ENCODE results near the gene DHX8.
"Not testable (repeated sequence)": the region's sequence is repeated elsewhere in the genome, so short reads cannot be mapped to it uniquely, and the experiment has no call there.

DHX8 gene

GRCh38 chr17:43444223-43445008 lies 39.4 kb upstream of the DHX8 start:
- no peak overlapping the region for H3K4me3 ChIP-seq (ENCODE audit: low read depth, low read length)
- DNase-seq (ENCODE audit: low read depth), result no peak
- TF ChIP-seq CTCF (IDR thresholded peaks at IDR 0.05; ENCODE audit: low read depth, low read length, missing control alignments), result no peak

DNA sequence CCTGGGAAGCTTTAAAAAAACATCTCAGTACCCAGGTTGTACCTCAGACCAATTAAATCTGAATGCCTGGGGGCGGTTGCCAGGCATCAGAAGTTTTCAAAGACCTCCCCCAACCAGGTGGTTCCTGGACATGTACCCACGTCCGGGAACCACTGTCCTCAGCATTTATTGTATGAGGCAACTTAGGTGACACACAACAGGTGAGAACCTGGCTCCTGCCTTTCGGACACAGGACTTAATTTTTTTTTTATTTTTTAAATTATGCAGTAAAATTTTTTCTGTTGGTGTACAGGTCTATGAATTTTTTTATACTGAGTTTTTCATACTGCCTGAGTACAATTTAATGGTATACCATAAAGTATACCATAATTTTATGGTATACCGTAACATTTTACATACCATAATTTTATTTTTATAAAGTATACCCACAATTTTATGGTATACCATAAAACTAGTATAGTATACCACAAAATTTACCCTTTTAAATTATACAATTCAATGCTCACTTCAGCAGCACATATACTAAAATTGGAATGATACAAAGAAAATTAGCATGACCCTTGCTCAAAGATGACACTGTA lies 38.7 kb upstream of the DHX8 start:
- DNase-seq (ENCODE audit: low read depth), result no peak
- no peak for TF ChIP-seq CTCF (IDR thresholded peaks at IDR 0.05; ENCODE audit: low read depth, low read length, missing control alignments)
- H3K4me3 ChIP-seq (ENCODE audit: low read depth, low read length), result no peak overlapping the region

GRCh38 chr17:43446773-43447172 lies 37.0 kb upstream of the DHX8 start:
- no peak overlapping the region for H3K4me3 ChIP-seq (ENCODE audit: low read depth, low read length)
- DNase-seq (ENCODE audit: low read depth), result no peak

DNA sequence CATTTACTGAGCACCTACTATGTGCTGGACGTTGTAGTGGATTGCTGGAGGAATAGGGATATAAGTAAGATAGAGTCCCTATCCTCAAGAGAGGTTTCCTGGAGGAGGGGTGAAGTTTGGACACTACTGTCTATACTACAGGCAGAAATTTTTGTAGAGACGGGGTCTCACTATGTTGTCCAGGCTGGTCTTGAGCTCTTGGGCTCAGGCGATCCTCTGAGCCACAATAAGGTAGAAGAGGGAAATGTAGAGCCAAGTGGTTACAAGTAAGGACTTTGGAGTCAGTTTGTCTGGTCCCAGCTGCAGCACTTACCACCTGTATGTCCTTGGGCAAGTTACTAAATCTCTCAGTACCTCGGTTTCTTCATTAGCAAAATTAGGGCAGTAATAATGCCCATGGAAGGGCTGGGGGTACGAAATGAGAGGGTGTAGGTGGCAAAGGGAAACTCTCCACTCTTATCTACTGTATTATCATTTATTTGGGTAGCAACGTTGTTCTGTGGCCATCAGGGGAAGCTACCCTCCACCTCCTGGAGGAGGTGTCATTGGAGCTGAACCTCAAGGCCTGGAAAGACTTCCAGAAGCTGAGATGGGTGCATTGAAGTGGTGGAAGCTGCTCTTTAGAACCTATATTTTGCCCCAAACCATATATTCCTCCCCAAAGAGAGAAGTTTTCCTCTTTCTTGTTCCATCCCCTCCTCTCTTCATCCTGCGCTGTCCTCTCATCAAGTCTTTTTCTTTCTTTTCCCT lies 34.9 kb upstream of the DHX8 start:
- no peak overlapping the region for H3K4me3 ChIP-seq (ENCODE audit: low read depth, low read length)
- TF ChIP-seq CTCF (IDR thresholded peaks at IDR 0.05; ENCODE audit: low read depth, low read length, missing control alignments), result no peak
- no peak for DNase-seq (ENCODE audit: low read depth)

More at GRCh38 chr17:43446773-43447172, 37.0 kb upstream of the DHX8 start:
- no peak for TF ChIP-seq CTCF (IDR thresholded peaks at IDR 0.05; ENCODE audit: low read depth, low read length, missing control alignments)

GRCh38 chr17:43449470-43450248 lies 34.1 kb upstream of the DHX8 start:
- no peak for DNase-seq (ENCODE audit: low read depth)
- H3K4me3 ChIP-seq (ENCODE audit: low read depth, low read length), result no peak overlapping the region
- TF ChIP-seq CTCF (IDR thresholded peaks at IDR 0.05; ENCODE audit: low read depth, low read length, missing control alignments), result no peak

- DNase-seq (ENCODE audit: low read depth), result not testable (repeated sequence)
Observed at GRCh38 chr17:43450791-43451190, 33.0 kb upstream of the DHX8 start.

GRCh38 chr17:43451741-43452140 lies 32.0 kb upstream of the DHX8 start:
- not testable (repeated sequence) for DNase-seq (ENCODE audit: low read depth); H3K4me3 ChIP-seq (ENCODE audit: low read depth, low read length)

More at GRCh38 chr17:43450791-43451190, 33.0 kb upstream of the DHX8 start:
- not testable (repeated sequence) for H3K4me3 ChIP-seq (ENCODE audit: low read depth, low read length)

Data from GM12864 (cell line).